ENCODE results near the gene C10orf90. TPM values are rescaled to one million over a fixed set of nuclear protein-coding genes. Genes with fewer than 3 reads are reported as not detected.

Gene C10orf90
- total RNA-seq, 1 experiment from 2014 or later = 0.67 TPM

DNA sequence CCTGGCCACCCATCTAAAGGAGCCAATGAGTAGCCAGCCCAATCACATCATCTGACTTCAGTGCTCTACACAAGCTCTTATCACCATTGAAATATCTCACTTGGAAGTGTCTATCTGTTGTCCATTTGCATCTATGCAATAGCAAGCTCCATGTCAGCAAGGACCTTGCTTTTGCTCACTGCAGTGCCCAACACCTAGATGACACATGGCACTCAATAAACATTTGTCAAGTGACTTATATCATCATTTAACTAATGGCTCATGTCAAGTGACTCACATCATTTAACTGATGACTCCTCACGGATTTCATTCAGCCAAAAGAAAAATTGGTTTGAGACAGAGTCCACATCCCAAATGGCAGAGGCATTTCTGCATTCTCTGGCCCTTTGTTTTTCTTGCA lies 189.3 kb downstream of the C10orf90 start:
- H3K4me3 ChIP-seq (ENCODE audit: low read depth in 2 of 2, low read length in 2 of 2) = no peak overlapping the region
- in situ Hi-C loops (cut with HindIII; ENCODE audit: low pct_unique_long_range_greater_than_20kb, low sequenced_read_pairs) (no loop called here), intact Hi-C loops (cut with micrococcal nuclease; ENCODE audit: unreplicated experiment) (no loop called here)
- TF ChIP-seq TCF7L2 (IDR thresholded peaks at IDR 0.05; ENCODE audit: low read depth, low read length) = no peak
- no peak for TF ChIP-seq SIN3A (IDR thresholded peaks at IDR 0.05; ENCODE audit: borderline replicate concordance, insufficient read depth, low read depth, low read length)
- TF ChIP-seq, protein P1, sequence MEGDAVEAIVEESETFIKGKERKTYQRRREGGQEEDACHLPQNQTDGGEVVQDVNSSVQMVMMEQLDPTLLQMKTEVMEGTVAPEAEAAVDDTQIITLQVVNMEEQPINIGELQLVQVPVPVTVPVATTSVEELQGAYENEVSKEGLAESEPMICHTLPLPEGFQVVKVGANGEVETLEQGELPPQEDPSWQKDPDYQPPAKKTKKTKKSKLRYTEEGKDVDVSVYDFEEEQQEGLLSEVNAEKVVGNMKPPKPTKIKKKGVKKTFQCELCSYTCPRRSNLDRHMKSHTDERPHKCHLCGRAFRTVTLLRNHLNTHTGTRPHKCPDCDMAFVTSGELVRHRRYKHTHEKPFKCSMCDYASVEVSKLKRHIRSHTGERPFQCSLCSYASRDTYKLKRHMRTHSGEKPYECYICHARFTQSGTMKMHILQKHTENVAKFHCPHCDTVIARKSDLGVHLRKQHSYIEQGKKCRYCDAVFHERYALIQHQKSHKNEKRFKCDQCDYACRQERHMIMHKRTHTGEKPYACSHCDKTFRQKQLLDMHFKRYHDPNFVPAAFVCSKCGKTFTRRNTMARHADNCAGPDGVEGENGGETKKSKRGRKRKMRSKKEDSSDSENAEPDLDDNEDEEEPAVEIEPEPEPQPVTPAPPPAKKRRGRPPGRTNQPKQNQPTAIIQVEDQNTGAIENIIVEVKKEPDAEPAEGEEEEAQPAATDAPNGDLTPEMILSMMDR (IDR thresholded peaks at IDR 0.05) = no peak
- TF ChIP-seq POLR2AphosphoS5 (IDR thresholded peaks at IDR 0.05; ENCODE audit: low read depth, low read length) = no peak
- TF ChIP-seq, protein P2, sequence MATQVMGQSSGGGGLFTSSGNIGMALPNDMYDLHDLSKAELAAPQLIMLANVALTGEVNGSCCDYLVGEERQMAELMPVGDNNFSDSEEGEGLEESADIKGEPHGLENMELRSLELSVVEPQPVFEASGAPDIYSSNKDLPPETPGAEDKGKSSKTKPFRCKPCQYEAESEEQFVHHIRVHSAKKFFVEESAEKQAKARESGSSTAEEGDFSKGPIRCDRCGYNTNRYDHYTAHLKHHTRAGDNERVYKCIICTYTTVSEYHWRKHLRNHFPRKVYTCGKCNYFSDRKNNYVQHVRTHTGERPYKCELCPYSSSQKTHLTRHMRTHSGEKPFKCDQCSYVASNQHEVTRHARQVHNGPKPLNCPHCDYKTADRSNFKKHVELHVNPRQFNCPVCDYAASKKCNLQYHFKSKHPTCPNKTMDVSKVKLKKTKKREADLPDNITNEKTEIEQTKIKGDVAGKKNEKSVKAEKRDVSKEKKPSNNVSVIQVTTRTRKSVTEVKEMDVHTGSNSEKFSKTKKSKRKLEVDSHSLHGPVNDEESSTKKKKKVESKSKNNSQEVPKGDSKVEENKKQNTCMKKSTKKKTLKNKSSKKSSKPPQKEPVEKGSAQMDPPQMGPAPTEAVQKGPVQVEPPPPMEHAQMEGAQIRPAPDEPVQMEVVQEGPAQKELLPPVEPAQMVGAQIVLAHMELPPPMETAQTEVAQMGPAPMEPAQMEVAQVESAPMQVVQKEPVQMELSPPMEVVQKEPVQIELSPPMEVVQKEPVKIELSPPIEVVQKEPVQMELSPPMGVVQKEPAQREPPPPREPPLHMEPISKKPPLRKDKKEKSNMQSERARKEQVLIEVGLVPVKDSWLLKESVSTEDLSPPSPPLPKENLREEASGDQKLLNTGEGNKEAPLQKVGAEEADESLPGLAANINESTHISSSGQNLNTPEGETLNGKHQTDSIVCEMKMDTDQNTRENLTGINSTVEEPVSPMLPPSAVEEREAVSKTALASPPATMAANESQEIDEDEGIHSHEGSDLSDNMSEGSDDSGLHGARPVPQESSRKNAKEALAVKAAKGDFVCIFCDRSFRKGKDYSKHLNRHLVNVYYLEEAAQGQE (IDR thresholded peaks at IDR 0.05; ENCODE audit: insufficient read depth in 1 of 2, low read depth in 2 of 2, low read length in 1 of 2) = no peak
- no peaks in the 10 kb centered on the region for H3K36me3 ChIP-seq (ENCODE audit: control insufficient read depth, insufficient read depth, low read length)
- peaks cover 3% of the 10 kb centered on the region; the same call in 1 of the 2 replicates for H3K9me3 ChIP-seq (ENCODE audit: control insufficient read depth, insufficient read depth, low read depth, low read length)
- no peak for ATAC-seq
- H3K4me1 ChIP-seq (ENCODE audit: control insufficient read depth, insufficient read depth, low read length) = no peaks in the 10 kb centered on the region
- peak; percentile 13 for DNase-seq (ENCODE audit: low read depth, low spot score)
- no peaks in the 10 kb centered on the region for H3K27me3 ChIP-seq (ENCODE audit: control insufficient read depth, insufficient read depth, low read length)
- ChIA-PET CTCF (no interaction called here), POLR2A (no interaction called here)
- H3K27ac ChIP-seq (ENCODE audit: low read length) = no peak overlapping the region
- no TSS peak for BruUV-seq (replicated peaks)

DNA sequence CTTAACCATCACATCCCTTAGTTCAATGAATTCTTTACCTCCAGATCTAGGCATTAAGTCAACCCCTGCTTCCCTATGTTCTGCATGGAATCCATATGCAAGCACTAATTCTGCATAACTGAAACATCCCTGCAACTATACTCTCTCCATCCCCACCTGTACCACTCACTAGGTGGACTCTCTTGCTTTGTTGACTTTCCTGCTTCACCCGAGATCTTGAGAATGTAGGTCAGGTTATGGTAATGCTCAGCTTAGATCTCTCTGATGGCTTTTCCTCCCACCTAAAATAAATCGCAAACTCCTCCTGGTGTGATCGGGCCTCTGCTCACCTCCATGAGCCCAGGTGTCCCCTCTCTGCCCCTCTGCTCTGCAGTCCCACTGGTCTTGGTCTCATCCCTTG lies 189.8 kb downstream of the C10orf90 start:
- no peaks in the 10 kb centered on the region for H3K36me3 ChIP-seq (ENCODE audit: control insufficient read depth, insufficient read depth, low read length)
- H3K4me1 ChIP-seq (ENCODE audit: control insufficient read depth, insufficient read depth, low read length) = no peaks in the 10 kb centered on the region
- no peak overlapping the region for H3K27ac ChIP-seq (ENCODE audit: low read length)
- no TSS peak for BruUV-seq (replicated peaks)
- TF ChIP-seq POLR2AphosphoS5 (IDR thresholded peaks at IDR 0.05; ENCODE audit: low read depth, low read length) (no peak), TCF7L2 (IDR thresholded peaks at IDR 0.05; ENCODE audit: low read depth, low read length) (no peak)
- TF ChIP-seq, protein P2 (IDR thresholded peaks at IDR 0.05; ENCODE audit: insufficient read depth in 1 of 2, low read depth in 2 of 2, low read length in 1 of 2) = no peak
- TF ChIP-seq, protein P1 (IDR thresholded peaks at IDR 0.05) = no peak
- no peak for ATAC-seq
- no peak for DNase-seq (ENCODE audit: low read depth, low spot score)
- intact Hi-C loops (cut with micrococcal nuclease; ENCODE audit: unreplicated experiment) (no loop called here), in situ Hi-C loops (cut with HindIII; ENCODE audit: low pct_unique_long_range_greater_than_20kb, low sequenced_read_pairs) (no loop called here)
- CTCF ChIA-PET = no interaction called here
- no peak overlapping the region for H3K4me3 ChIP-seq (ENCODE audit: low read depth in 2 of 2, low read length in 2 of 2)
- POLR2A ChIA-PET = no interaction called here
- H3K9me3 ChIP-seq (ENCODE audit: control insufficient read depth, insufficient read depth, low read depth, low read length) = peaks cover 3% of the 10 kb centered on the region; the same call in 1 of the 2 replicates
- no peaks in the 10 kb centered on the region for H3K27me3 ChIP-seq (ENCODE audit: control insufficient read depth, insufficient read depth, low read length)
